Psoas muscle (tissue), 8 donors: Measurements from ENCODE around the gene C8G. TPM values are rescaled to one million over a fixed set of nuclear protein-coding genes. Genes with fewer than 3 reads are reported as not detected.

Experiments used
- ATAC-seq, 4 donors: fragments of 200-7000 bp; cut with Tn5 transposase; one replicate each; pipeline ENCODE4 v1.9.1; 2020; ENCODE audit warnings: moderate library complexity in 3 of 4, mild to moderate bottlenecking in 2 of 4
- DNase-seq, 2 donors: peaks; one replicate each; pipeline ENCODE4 v3.0.0-alpha.2; 2020
- H3K27ac ChIP-seq: fragments of 200-600 bp; one replicate; pipeline ENCODE4 v1.8.0; 2022
- H3K27me3 ChIP-seq, 3 donors: fragments of 200-600 bp in 1 of 3; one replicate each; pipeline versions ENCODE4 v1.6.1 to v1.8.0; 2013 to 2022; ENCODE audit warnings: low read length in 2 of 3, mild to moderate bottlenecking in 2 of 3, moderate library complexity in 1 of 3; ENCODE audit not compliant: insufficient read depth in 3 of 3
- H3K36me3 ChIP-seq, 2 donors: fragments of 200-600 bp in 1 of 2; one replicate each; pipeline versions ENCODE4 v1.6.1 to v1.8.0; 2013 to 2022; ENCODE audit warnings: low read depth in 1 of 2, mild to moderate bottlenecking in 1 of 2, moderate library complexity in 1 of 2; ENCODE audit not compliant: insufficient read depth in 1 of 2
- H3K4me1 ChIP-seq: fragments of 200-600 bp; one replicate; pipeline ENCODE4 v1.8.0; 2022
- H3K4me3 ChIP-seq: fragments of 200-600 bp; one replicate; pipeline ENCODE4 v1.8.0; 2022; ENCODE audit warnings: mild to moderate bottlenecking
- H3K9me3 ChIP-seq: fragments of 200-600 bp; one replicate; pipeline ENCODE4 v1.8.0; 2022
- WGBS, 3 donors: extraction: QIAGEN DNeasy Blood & Tissue Kit; methylation state at CpG; one replicate each; pipeline versions ENCODE4 v1.1.6 to v1.1.7; 2013; 5-methylcytosine and 5-hydroxymethylcytosine counted together
- intact Hi-C, 2 donors: fragments of 100-400 bp; cut with DNase I; formaldehyde crosslinking; loops; one replicate each; pipeline versions ENCODE4 v1.11.0 to v1.14.2; 2022
- polyA plus RNA-seq, 3 donors: library from polyadenylated mRNA; stranded (reverse); fragments of 200-250 nt; gene quantifications; one replicate each; pipeline ENCODE4 v1.2.3, GENCODE V29; 2013
- total RNA-seq, 4 donors: library from RNA; stranded (reverse); fragmentation: NEBNext Ultra II Directional in 2 of 4; extraction: Animal tissue kit (Norgen Biotek cat#: 25700) in 2 of 4; gene quantifications; one replicate each; pipeline versions ENCODE4 v1.2.1 to v1.2.4, GENCODE V29; 2021 to 2023
- TF ChIP-seq, protein P1 (sequence below): fragments of 200-600 bp; IDR thresholded peaks from one replicate; pipeline ENCODE4 v1.8.0; 2022; ENCODE audit warnings: antibody characterized with exemption
- donor health status: healthy with polysubstance abuse.
- donor health status: DM: no; HTN: no; CAD: no; lungs with moderate emphysema.
- donor health status: Bipolar disorder and iron deficiency.
- donor health status: healthy.
- donor health status: DM: yes; HTN: yes; CAD: no.
- donor health status: DM: no; HTN: no; CAD: no.
- donor health status: DM: no; HTN: no; CAD: no.
- donor health status: DM: yes; HTN: yes; CAD: no.

C8G gene
- total and polyA plus RNA-seq, 7 donors: 1.7 to 7.9 (median 5.1) TPM

GRCh38 chr9:136910901-136911245 lies 34.2 kb upstream of the C8G start:
- intact Hi-C loops: no loop called here
- TF ChIP-seq, protein P1, sequence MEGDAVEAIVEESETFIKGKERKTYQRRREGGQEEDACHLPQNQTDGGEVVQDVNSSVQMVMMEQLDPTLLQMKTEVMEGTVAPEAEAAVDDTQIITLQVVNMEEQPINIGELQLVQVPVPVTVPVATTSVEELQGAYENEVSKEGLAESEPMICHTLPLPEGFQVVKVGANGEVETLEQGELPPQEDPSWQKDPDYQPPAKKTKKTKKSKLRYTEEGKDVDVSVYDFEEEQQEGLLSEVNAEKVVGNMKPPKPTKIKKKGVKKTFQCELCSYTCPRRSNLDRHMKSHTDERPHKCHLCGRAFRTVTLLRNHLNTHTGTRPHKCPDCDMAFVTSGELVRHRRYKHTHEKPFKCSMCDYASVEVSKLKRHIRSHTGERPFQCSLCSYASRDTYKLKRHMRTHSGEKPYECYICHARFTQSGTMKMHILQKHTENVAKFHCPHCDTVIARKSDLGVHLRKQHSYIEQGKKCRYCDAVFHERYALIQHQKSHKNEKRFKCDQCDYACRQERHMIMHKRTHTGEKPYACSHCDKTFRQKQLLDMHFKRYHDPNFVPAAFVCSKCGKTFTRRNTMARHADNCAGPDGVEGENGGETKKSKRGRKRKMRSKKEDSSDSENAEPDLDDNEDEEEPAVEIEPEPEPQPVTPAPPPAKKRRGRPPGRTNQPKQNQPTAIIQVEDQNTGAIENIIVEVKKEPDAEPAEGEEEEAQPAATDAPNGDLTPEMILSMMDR: no peak

GRCh38 chr9:136913701-136914438 lies 31.2 kb upstream of the C8G start:
- ATAC-seq: peak in 1 of 4 donors; percentile 7
- no peak for DNase-seq
- no peak overlapping the region for H3K27ac ChIP-seq
- H3K4me3 ChIP-seq: no peak overlapping the region
- no peaks in the 10 kb centered on the region for H3K9me3 ChIP-seq
- 91 to 93% (median 92%) methylated on average over 16 to 17 of the region's 17 CpGs for WGBS, 3 donors
- H3K27me3 ChIP-seq: no peaks in the 10 kb centered on the region
- TF ChIP-seq, protein P1: no peak
- intact Hi-C loops: no loop called here
- H3K36me3 ChIP-seq: peaks cover 0 to 86% of the 10 kb centered on the region in 2 donors
- no peaks in the 10 kb centered on the region for H3K4me1 ChIP-seq

More at GRCh38 chr9:136910901-136911245, 34.2 kb upstream of the C8G start:
- H3K27ac ChIP-seq: no peak overlapping the region
- peaks cover 0 to 87% of the 10 kb centered on the region in 2 donors for H3K36me3 ChIP-seq
- no peaks in the 10 kb centered on the region for H3K9me3 ChIP-seq
- DNase-seq: no peak
- no peak overlapping the region for H3K4me3 ChIP-seq
- 87 to 93% (median 88%) methylated on average over 12 of the region's 12 CpGs for WGBS, 3 donors
- no peaks in the 10 kb centered on the region for H3K27me3 ChIP-seq
- no peak for ATAC-seq
- H3K4me1 ChIP-seq: no peaks in the 10 kb centered on the region

DNA sequence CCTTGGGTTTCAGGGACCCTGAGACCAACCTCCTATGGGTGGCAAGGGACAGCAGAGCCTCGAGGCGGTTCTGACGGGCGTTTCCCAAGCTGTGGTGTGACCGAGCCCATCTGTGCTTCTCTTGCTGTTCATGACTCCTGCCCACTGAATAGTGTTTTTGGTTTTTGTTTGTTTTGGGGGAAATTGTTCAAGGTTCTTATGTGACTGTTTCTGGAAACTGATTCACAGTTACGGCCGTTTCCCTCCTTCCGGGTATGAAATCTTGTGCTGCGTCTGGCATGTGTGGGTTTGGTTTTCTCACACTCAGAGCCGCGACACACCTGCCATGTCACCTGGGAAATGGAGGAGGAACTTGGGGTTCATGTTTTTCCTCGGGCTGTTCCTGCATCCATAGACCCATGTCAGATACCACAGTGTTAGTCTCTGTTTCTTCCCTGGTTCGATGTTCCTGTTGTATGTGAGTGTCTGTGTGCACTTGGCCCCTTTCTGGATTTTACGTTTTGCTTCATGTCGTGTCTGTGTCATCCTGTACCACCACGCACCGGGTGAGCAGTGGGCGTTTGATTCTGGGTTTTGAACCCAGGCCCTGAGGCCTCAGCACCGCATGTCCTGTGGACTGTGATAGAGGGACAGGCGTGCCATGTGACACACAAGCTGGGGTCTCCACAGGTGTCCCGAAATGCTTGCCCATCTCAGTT lies 29.3 kb upstream of the C8G start:
- TF ChIP-seq, protein P1: no peak
- Histone ChIP-seq H3K27ac (no peak overlapping the region), H3K27me3 (no peaks in the 10 kb centered on the region), H3K4me1 (no peaks in the 10 kb centered on the region), H3K9me3 (no peaks in the 10 kb centered on the region), H3K36me3 (peaks cover 0 to 80% of the 10 kb centered on the region in 2 donors), H3K4me3 (no peak overlapping the region)
- 87% methylated on average over 21 of the region's 21 CpGs for WGBS, 3 donors
- ATAC-seq (no peak), DNase-seq (no peak)
- intact Hi-C loops: no loop called here

GRCh38 chr9:136916330-136917184 lies 28.5 kb upstream of the C8G start:
- TF ChIP-seq, protein P1: no peak
- Histone ChIP-seq H3K27me3 (no peaks in the 10 kb centered on the region), H3K4me1 (no peaks in the 10 kb centered on the region), H3K9me3 (no peaks in the 10 kb centered on the region), H3K36me3 (peaks cover 0 to 80% of the 10 kb centered on the region in 2 donors), H3K27ac (no peak overlapping the region), H3K4me3 (no peak overlapping the region)
- intact Hi-C loops: no loop called here
- 88 to 91% (median 88%) methylated on average over 32 of the region's 32 CpGs for WGBS, 3 donors
- no peak for DNase-seq
- no peak for ATAC-seq
